GM21367 (cell line): ENCODE measurements around the gene LANCL1.
"Not testable (repeated sequence)": the region's sequence is repeated elsewhere in the genome, so short reads cannot be mapped to it uniquely, and the experiment has no call there.

Source experiments
- ATAC-seq: cut with Tn5 transposase; IDR thresholded peaks from one replicate; pipeline ENCODE4 v1.9.1; 2021; ENCODE audit not compliant: unreplicated experiment

LANCL1 gene

GRCh38 chr2:210459880-210460279 is 16.7 kb downstream of the LANCL1 start:
- ATAC-seq, result peak; percentile 4

- ATAC-seq, result no peak
Observed at GRCh38 chr2:210459407-210459806, 17.2 kb downstream of the LANCL1 start.

- ATAC-seq, result no peak
Observed at GRCh38 chr2:210458395-210458794, 18.2 kb downstream of the LANCL1 start.

- no peak for ATAC-seq
Observed at GRCh38 chr2:210456571-210456970, 20.0 kb downstream of the LANCL1 start.

- ATAC-seq, result no peak
Observed at GRCh38 chr2:210454336-210454735, 22.2 kb downstream of the LANCL1 start.

GRCh38 chr2:210452194-210452593 is 24.4 kb downstream of the LANCL1 start:
- no peak for ATAC-seq

- ATAC-seq, result not testable (repeated sequence)
Observed at GRCh38 chr2:210450942-210451341, 25.6 kb downstream of the LANCL1 start.

GRCh38 chr2:210445732-210446131 is 30.8 kb downstream of the LANCL1 start:
- no peak for ATAC-seq

- no peak for ATAC-seq
Observed at GRCh38 chr2:210445116-210445707, 31.3 kb downstream of the LANCL1 start.

GRCh38 chr2:210443527-210443926 is 33.0 kb downstream of the LANCL1 start:
- no peak for ATAC-seq

GRCh38 chr2:210442878-210443277 is 33.7 kb downstream of the LANCL1 start:
- ATAC-seq, result peak; percentile 21

- peak; percentile 48 for ATAC-seq
Observed at GRCh38 chr2:210442457-210442856, 34.1 kb downstream of the LANCL1 start.

GRCh38 chr2:210440206-210440605 is 36.4 kb downstream of the LANCL1 start:
- no peak for ATAC-seq

- ATAC-seq, result no peak
Observed at GRCh38 chr2:210435439-210435838, 41.1 kb downstream of the LANCL1 start.

GRCh38 chr2:210432633-210433032 is 43.9 kb downstream of the LANCL1 start:
- no peak for ATAC-seq

GRCh38 chr2:210429403-210430137 is 47.0 kb downstream of the LANCL1 start:
- no peak for ATAC-seq

GRCh38 chr2:210428393-210429179 is 48.0 kb downstream of the LANCL1 start:
- ATAC-seq, result no peak

GRCh38 chr2:210427309-210427708 is 49.2 kb downstream of the LANCL1 start:
- not testable (repeated sequence) for ATAC-seq

GRCh38 chr2:210422366-210422765 is 54.2 kb downstream of the LANCL1 start:
- ATAC-seq, result no peak

GRCh38 chr2:210421916-210422315 is 54.6 kb downstream of the LANCL1 start:
- ATAC-seq, result no peak

GRCh38 chr2:210412660-210413059 is 63.9 kb downstream of the LANCL1 start:
- no peak for ATAC-seq

GRCh38 chr2:210410542-210410941 is 66.0 kb downstream of the LANCL1 start:
- no peak for ATAC-seq
